ENCODE results near the gene ODR4.

DNA sequence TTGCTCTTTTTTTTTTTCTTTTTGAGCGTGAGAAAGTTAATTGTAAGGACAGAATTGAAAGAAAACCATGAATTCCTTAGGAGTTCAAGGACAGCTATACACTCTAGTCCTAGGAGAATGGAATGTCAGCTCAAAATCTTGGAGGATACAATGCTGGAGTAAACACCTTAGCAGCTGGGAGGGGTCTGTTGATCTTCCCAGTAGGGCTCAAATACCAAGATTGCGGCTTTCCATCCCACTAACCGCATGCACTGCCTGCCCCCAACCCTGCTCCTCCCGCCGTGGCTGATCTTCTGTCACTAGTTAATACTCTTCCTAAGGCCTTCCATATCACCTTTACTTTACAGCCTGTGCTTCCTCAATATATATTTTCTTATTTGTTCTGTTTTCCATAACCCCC is 87.9 kb downstream of the ODR4 start:
- TF ChIP-seq, protein P1, sequence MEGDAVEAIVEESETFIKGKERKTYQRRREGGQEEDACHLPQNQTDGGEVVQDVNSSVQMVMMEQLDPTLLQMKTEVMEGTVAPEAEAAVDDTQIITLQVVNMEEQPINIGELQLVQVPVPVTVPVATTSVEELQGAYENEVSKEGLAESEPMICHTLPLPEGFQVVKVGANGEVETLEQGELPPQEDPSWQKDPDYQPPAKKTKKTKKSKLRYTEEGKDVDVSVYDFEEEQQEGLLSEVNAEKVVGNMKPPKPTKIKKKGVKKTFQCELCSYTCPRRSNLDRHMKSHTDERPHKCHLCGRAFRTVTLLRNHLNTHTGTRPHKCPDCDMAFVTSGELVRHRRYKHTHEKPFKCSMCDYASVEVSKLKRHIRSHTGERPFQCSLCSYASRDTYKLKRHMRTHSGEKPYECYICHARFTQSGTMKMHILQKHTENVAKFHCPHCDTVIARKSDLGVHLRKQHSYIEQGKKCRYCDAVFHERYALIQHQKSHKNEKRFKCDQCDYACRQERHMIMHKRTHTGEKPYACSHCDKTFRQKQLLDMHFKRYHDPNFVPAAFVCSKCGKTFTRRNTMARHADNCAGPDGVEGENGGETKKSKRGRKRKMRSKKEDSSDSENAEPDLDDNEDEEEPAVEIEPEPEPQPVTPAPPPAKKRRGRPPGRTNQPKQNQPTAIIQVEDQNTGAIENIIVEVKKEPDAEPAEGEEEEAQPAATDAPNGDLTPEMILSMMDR (IDR thresholded peaks at IDR 0.05) = no peak
- TF ChIP-seq POLR2A (IDR thresholded peaks at IDR 0.05) = no peak

Data from thyroid gland (tissue), 4 donors.